Stimulated activated CD4-positive, alpha-beta T cell treated with anti-CD3 and anti-CD28 coated beads, Interleukin-2, amount 100 ng/mL, for 48 hours (primary cell): ENCODE data around the gene ZFHX3.

Source experiments
- DNase-seq, 2 donors: peaks; one replicate each; pipeline ENCODE4 v3.0.0-alpha.2; 2020

The ZFHX3 gene

GRCh38 chr16:72945611-72946010, 102.3 kb downstream of the ZFHX3 start:
- no peak for DNase-seq

DNA sequence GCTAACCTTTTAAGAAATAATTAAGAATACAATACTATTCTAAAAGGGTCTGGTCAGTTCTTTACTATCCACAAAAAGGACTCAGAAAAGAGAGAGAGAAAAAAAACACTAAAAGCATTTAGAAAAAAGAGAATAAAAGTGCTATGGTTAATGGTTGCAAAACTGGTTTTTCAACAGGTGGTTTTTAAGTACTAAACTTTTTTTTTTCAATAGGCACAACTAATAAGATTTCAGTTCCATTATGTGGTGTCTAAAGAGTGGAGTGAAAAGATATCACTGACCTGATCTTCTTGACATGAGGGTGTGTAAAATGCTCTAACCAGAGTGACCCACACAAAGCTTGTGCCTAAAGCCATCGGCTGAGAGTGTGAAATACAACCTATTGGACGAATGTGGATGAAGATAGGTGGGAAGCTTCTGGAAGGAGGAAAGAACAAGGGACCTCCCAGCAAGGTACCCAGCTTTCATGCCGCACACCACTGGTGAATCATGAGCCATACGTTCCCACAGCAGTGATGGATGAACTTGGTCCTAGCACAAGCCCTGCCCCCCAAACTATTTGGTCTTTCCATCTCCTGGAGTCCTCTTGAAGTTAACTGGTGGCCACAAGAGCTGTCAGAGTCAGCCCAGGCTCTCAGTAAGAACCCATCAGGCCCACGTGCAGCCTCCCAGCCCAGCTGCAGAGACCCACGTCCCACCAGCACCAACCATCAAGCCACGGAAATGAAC, 103.0 kb downstream of the ZFHX3 start:
- DNase-seq: no peak

GRCh38 chr16:72942021-72942420, 105.9 kb downstream of the ZFHX3 start:
- DNase-seq: no peak

DNA sequence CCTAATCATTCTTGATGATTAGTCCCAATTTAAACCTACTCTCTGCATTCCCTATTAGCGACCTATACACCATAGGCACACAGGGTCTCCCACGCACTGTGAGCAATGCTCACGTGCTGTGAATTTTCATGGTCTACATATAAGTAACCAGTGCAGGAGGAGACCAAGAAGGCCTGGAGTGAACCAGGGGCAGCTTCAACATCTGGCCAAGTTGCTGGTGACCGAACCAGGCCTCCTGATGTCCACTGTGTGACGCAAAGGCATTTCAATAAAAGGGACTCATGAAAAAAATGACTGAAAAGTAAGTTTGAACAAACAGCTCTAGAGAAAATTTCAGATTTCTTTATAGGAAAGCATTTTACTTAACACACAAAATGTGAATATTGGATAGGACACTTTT, 107.0 kb downstream of the ZFHX3 start:
- no peak for DNase-seq

DNA sequence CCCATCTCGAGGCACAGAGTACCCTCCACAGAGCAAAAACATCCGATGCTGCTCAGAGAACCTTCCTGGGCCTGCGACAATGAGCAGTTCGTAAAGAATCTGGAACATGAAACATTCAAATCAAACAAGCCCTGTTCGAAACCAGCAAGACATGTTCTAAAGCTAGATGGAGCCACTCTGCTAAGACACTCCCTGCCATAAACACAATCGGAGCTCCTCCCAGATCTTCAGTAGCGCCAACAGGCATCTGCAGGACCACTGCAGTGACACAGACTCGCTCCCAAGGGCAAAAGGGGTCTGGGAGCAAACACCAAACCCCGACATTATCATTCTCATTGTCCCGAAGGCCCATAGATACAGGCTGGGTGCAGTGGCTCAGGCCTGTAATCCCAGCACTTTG, 108.7 kb downstream of the ZFHX3 start:
- DNase-seq: no peak

DNA sequence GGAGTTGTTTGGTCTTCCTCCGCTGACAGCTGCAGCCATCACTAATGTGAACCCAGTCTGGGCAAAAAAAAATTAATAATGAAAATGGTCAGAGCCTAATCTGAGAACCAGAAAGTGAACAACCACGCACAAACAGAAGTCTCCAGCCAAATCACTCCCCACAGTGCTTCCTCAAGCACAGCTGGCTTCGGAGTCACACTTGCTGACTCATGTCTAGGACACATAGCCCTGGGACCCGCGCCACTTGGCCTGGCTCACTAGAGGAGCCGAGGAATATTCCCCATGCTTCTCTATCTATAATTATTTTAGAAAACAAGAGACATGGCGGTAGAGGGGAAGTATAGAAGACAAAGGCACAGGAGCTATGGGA, 109.1 kb downstream of the ZFHX3 start:
- DNase-seq: no peak

DNA sequence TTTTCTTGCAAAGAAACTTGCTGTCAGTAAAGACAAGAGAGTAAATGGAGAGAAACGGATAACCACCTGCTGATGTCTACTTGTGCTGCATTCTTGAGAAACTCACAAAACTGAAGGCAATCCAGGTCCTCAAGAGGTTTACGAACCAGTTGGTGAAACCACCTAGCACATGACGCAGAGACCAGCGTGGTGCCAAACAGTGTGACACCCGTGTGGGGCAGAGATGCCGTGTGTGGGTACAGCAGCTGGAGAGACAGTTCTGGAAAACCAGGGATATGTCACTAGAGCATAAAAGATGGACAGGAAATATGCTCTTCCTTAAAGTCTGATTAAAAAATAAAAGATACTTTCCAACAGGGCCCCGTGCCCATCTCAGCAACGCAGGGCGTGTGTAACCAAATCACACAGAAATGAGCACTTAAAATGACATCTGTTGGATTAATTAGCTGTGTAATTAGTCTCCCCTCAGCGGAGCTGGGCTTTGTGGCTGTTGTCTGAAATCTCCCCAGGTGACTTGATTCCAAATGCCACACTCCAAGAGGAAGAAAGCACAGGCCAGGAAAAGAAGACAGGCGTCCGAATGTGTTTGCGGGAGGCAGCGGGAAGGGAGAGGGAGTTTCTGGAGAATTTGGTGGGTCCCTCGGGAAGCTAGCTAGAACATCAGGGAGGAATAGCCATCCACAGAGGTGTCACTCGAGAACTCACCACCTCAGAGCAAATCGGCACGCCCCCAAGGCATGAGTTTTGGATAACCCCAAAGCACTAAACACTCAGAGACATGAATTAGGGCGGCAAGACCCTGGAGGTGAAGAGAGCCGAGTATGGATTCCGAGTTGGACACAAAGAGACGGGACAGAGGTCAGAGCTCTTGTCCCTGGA, 109.8 kb downstream of the ZFHX3 start:
- no peak for DNase-seq

- no peak for DNase-seq
Observed at GRCh38 chr16:72937360-72937759, 110.6 kb downstream of the ZFHX3 start.

GRCh38 chr16:72936408-72936807, 111.5 kb downstream of the ZFHX3 start:
- DNase-seq: no peak

DNA sequence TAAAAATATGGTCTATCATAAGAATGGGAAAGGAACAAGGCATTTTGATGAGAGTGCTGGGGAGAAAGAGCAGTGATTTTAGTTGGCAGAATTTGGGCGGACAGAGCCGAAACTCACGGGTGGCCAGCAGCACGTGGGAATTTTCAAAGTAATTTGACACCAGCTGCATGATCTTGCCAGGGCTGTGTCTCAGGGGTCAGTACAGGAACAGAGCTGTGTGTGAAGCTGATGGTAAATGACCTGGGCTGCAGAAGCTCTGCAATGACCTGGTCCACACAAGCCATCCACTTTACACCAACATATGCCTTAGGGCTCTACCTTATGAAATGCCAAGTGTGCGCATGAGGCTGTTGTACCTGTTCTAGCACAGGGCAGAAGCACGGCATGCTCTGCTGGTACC, 112.0 kb downstream of the ZFHX3 start:
- no peak for DNase-seq

DNA sequence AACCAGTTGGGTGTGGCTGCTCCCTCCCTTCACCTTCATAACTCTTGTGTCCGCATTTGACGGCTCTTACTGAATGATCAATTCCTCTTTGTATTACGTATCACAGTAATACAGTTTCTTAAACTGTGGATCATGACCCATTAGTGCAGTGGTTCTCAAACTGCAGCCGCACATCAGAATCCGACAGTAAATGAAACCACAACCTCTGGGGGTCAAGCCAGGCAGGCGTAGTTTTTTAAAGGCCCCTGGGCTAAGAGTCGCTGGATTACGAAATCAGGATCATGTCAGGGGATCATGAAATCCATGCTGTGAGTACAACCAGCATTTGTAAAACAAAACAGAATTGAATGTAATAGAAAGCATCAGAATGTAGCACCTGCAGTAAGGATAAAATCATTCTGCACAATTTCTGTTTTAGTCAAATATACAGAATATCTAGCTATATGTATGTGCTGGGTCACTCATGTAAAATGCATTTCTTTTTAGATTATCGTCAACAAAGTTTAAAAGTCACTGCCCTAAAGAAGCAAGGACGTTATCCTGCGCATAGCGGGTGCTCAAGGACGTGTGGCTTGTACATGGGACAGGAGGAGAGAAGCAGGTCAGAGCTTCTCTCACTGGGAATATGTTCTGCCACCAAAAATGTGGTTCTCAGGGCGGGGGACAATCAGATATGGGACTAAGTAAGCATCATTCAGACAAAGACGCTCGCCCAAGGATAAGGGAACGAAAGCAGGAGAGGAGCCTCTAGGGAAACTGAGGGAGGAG, 113.1 kb downstream of the ZFHX3 start:
- DNase-seq: no peak

- DNase-seq: no peak
Observed at GRCh38 chr16:72932677-72933335, 115.1 kb downstream of the ZFHX3 start.

DNA sequence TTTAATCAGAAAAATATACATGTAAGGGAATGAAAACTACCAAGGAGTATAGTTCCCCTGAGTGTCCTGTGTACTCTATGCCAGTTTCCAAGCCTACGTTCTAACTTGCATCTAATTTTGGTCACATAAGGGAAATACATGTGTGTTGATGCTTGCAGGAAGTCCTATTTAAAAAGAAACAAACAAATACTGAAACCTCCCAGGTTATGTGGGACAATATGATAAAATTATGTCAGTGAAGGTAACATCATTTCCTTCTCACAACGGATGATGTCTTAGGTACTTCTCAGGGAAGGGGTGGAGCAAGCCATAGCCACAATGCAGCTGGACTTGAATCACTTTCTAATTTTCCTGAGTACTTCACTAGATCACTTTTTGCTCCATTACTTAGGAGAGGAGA, 115.9 kb downstream of the ZFHX3 start:
- no peak for DNase-seq

- DNase-seq: no peak
Observed at GRCh38 chr16:72930396-72930795, 117.5 kb downstream of the ZFHX3 start.

DNA sequence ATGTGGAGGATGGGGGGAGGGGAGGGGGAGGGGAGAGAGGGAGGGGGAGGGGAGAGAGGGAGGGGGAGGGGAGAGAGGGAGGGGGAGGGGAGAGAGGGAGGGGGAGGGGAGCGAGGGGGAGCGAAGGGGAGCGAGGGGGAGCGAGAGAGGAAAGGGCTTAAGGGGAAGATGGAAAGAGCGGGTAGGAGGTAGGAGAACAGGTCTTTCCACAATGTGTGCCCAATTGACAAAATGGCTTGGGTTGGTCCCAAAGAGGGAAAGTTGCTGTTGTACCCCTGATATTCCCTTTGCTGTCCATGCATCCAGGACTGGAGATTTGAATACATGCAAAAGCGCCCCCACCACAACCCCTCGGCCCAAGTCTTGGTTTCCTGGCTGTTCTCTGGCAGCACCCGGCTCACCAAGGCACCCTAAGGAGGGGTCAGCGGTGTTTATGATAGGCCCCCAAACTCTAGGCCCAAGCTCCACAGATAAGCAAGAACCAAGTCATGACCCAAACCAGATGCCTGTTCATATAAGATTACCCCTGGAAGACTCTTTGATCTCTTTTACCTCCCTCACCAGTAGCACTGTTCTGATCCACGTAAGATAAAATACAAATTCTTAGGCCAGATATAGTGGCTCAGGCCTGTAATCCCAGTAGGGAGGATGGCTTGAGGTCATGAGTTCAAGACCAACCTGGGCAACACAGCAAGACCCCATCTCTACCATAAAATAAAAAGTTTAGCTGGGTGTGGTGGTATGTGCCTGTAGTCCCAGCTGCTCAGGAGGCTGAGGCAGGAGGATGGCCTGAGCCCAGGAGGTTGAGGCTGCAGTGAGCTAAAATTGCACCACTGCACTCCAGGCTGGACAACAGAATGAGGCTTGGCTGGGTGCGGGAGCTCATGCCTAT, 119.6 kb downstream of the ZFHX3 start:
- no peak for DNase-seq

GRCh38 chr16:72927199-72928089, 120.5 kb downstream of the ZFHX3 start:
- DNase-seq: no peak

- DNase-seq: no peak
Observed at GRCh38 chr16:72926177-72927070, 121.5 kb downstream of the ZFHX3 start.

DNA sequence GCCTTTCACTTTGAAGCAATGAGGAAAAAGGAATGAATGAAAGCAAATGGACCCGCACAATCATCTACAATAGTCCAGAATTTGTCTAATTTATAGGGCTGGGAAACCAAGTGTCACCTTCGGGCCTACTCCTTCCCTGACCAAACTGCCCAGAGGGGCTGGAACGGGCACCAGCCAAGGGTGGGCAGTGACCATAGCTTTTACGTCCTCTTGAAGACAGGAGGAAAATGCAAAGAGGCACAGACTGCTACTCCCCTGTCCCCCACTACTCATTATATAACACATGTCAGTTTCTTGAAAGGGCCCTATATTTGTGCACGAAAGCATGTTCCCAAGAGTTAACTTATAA, 122.3 kb downstream of the ZFHX3 start:
- DNase-seq: no peak

GRCh38 chr16:72924927-72925630, 122.8 kb downstream of the ZFHX3 start:
- no peak for DNase-seq
